Activated gamma-delta T cell treated with Interleukin-2 at 50 U/mL for 16 hours (primary cell): ENCODE measurements around the gene KDM2B.
A peak's percentile ranks its signal among the peaks of the same experiment; 100 is the strongest.

Experiments used
- DNase-seq: peaks from one replicate; pipeline ENCODE4 v3.0.0-alpha.2; 2020

The KDM2B gene

DNA sequence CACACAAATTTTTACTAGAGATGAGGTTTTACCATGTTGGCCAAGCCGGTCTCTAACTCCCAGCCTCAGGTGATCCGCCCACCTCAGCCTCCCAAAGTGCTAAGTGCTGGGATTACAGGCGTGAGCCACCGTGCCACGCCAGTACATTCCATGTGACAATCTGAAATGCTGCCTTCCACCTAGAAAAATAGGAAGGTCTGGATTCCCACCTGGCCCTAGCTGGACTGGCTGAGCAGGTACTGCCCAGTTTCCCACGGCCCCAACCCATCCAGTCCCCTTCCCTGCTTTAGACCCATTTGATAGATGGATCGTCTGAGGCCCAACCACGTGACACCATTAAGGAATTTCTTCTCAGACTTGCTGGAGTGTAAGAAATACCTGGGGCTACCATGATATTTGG, 55.4 kb downstream of the KDM2B start:
- DNase-seq, result no peak

DNA sequence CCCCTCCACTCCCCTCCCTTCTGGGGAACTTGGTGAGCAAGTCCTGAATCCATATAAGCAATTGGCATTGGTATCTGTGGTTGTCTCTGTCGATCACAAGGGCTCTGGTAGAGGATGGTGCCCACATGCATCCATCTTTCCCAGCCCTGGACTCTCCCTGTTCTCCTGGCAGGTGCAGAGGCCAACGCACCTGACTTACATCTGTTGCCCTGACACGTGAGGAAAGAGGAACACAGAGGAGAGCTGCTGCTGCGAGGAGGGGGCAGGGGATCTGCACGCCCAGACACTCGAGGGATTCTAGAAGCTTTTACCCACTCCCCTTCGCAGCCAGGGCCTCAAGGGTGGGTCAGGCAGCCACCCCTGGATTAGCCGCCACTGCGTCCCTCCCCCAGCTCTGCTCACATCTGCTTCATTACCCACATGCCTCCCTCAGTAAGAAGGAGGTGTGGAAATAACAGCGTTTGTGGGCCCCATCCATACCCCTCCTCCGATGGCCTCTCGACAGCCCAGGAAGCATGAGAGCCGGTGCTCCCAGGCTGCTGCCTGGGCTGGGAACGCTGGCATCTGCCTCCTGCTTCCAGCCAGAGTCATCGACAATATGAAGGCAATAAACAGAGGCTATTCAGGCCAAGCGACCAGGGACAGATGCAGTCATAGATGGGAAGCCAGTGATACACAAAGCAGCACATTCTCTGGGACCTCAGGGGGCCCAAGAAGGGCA, 56.5 kb downstream of the KDM2B start:
- DNase-seq, result no peak

DNA sequence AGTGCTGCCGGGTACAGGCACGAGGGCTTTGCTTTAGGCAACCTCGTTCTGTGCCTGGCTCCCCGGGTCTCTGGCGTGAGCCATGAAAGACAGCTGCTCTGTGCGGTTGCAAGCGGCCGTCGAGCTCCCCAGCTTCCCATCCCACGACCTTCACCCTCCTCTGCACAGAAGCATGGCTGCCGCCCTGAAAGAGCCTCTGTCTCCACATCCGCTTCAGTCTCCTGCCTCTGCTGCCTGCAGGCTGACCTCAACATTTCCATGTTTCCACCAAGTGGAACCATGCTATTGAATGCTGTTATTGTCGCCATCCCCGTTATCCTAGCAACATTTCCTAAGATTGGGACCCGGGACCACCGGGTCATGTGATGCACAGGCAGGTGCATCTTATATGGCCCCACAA, 57.1 kb downstream of the KDM2B start:
- DNase-seq, result no peak

DNA sequence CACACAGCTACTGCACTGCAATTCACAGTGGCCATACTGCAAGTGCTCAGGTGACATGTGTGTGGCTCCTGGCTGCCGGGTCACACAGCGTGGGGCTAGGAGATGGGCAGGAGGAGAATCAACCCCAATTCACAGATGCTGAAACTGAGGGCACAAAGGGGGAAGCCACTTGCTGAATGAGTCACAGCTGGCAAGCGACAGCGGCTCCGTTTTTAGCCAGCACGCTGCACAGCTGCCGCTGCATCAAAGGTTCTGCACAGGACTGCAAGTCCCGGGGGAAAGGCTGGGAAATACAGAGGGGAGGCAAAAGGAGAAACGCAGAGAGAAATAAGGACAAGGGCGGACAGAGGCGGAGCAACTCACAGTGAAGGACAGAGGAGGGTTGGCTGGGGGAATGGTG, 57.9 kb downstream of the KDM2B start:
- no peak for DNase-seq

DNA sequence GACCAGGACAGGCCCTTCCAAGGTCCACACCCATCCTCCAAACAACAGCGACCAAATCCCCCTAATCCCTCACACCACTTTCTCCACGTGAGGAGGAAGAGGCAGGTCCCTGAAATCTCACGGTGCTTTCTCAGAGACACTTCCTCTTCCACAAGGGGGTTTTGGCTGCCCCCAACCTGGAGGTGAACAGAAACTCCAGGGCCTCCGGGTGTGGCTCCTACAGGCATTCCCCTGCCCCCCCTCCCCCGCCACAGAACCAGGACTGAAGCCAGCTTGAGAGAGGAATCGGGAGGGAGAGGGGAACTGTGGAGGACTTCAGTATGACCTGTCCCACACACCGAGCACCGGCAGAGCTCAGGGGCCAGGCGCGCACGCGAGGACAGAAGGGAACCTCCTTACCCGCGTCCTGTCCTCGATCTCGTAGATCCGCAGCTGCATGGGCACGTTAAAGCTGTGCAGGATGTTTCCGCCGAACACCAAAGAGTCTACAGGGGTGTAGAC, 60.2 kb downstream of the KDM2B start:
- no peak for DNase-seq

DNA sequence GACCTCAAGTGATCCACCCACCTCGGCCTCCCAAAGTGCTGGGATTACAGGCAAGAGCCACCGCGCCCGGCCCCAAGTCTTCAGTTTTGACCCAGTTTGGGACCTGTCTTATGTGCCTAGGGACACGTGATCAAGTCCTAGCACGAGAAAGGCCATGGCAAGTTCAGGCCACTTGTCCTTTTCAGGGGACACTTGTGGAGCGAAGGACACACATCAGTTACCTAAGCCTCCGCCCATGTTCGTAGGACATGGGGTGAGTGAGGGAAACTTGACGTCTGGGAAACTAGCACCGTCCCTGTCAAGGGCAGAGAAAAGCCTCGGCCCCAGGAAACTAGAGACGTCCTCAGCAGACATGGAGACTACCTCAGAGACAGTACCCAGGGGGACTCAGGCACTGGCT, 60.7 kb downstream of the KDM2B start:
- DNase-seq, result no peak

DNA sequence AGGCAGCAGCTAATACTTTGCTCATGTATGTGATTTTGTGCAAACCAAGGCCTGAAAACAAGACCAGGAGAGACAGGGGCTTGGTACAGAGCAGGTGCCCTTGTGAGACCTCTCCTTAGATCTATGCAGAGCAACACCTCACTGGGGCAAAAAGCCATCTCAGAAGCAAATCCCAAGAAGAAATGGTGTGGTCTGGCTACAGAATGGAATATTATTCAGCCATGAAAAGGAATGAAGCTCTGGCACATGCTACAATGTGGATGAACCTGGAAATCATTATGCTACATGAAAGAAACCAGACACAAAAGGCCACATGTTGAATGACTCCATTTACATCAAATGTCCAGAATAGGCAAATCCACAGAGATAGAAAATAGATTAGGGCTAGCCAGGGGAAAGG, 61.6 kb downstream of the KDM2B start:
- DNase-seq, result no peak

DNA sequence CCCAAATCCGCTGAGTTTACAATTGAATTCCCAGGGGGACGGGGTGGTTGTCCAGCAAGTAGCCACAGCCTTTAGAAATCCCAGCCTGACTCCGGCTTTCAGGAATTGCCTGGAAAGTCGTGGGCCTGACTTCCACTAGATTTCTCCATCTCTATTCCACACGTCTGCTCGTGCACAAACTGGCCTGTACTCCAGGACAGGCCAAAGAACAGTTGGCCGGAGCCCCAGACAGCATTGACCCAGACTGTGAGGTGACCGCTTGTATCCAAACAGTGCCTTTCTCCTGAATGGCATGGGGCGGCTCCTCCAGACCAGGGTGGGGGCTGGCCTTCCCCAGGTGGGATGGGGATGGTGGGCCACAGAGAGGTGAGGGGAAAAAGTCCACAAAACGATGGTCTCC, 62.2 kb downstream of the KDM2B start:
- no peak for DNase-seq

DNA sequence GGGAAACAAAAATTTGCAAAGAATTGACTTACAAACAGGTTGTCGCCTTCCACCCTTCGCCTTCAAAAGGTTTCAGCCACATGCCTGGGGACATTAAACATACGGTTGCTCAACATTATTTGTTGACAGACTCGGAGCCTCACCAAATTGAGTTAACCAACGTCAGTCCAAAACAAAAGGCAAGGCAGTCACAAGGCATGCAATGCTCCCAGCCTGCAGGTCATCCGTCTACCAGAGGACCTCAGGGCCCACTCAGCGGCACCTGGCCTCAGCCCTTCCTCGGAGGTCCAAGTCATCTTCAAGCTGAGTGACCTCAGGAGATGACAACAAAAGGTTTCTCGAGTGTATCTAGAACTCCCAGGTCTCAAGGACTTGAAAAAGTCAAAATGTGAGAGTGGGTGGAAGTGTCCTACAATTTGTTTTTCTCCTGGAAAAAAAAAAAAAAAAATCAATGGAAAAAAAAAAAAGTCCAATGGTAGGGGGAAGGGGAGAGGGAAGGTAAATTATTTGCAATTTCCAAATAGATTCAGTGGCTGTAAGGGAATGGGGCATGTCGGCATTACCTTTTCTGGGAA, 64.3 kb downstream of the KDM2B start:
- DNase-seq, result no peak

DNA sequence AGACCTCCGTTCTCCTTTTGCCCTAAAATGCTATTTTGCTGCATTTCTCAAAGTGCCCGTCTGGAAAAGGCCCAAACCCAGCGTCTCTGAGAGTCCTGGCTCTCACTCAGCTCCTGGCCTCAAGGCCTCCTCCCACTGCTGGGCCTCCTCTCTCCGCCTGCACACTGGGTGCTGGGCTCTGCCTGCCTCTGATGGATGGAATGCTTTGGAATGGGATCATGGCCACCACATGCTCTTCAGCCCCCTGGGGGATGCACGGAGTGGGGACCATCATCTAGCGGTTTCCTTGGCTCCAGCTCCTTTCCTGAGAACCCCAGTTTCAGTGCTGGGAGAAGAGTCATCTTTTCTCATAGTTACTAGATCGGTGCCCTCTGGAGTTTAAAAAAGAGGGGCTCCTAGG, 65.2 kb downstream of the KDM2B start:
- DNase-seq, result no peak

DNA sequence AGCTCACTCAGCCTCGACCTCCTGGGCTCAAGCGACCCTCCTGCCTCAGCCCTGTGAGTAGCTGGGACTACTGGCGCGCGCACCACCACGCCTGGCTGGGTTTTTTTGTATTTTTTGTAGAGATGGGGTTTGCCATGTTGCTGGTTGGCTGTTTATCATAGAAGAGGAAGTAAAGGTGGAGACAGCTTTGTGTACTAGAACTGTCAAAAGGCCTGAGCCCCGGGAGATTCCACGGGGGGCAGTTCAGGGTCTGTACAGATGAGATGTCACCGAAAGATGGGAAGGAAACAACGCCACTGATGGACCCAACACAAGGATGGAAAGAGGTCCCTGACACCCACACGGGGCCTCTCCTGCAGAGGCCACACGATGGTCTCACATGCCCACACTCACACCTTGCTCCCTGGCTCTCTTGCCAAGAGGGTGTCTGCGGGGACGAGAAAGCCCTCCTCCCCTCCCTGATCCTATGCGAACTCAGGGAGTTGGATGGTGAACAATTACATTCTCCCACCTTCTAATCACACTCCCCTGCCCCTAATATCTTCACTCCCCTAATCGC, 66.6 kb downstream of the KDM2B start:
- DNase-seq, result no peak

DNA sequence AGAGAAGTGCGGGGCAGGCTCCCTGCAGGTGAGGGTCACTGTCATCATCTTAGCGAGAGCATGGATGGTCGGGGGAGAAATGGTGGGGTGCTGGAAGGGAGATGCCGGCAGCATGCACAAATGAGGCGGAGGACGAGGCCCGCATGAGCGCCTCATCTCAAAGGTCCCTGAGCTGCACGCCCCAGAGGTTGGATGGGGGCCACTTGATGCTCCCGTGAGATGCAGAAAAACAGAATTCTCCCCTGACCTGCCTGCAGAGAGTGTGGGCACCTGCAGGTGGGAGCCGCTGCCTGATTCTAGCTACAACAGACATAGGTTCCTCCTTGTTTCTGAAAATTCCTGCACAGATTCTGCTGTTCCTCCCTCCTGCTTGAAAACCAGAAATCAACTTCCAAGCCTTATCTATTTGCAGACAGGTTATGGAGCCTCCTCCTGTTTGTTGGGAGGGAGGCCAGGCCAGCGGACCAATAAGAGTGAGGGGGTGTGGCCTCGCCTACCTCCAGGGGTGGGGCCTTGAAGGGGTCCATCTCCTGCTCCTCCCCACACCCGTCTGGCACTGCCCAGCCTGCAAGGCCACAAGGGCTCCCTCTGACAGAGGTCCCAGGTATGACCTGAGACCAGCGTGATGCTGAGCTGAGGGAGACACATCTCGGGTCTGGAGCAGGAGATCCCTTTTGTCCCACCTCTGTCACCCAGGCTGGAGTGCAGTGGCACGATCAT, 67.2 kb downstream of the KDM2B start:
- DNase-seq, result no peak

DNA sequence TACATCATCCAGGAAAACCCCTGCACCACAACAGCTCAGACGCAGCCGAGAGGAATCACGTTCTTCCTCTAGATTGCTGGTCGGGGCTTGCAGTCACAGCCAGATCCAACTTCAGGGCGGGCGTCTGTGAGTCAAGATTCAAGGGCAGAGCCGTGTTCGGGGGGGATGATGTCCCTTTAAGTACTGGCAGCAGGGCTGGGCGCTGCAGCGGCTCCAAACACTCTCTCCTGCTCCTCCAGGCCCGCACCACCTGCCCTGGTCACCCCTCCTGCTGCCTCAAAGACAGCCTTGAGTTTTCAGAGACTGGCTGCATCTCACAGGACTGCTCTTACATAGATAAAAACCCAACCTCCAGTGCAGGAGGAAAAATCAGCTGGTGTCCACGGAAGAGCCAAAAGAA, 68.3 kb downstream of the KDM2B start:
- DNase-seq, result no peak

DNA sequence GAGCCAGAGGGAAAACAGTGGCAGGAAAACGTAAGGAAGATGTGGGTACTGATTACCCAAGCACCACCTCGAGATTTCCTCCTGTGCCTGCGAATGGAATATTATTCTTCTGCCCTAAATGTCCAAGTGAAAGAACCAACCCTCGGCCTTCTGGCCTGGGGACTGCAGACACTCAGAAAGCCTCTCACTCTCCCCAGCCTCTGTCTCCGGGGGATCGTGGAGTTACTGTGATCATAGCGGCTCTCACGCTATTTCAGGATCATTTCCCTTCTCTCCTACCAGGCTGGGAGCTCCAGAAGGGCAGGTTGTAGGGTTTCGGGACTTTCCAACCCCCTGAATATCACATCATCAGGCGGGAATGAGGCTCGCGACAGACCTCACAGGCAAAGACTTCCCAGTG, 68.9 kb downstream of the KDM2B start:
- no peak for DNase-seq

DNA sequence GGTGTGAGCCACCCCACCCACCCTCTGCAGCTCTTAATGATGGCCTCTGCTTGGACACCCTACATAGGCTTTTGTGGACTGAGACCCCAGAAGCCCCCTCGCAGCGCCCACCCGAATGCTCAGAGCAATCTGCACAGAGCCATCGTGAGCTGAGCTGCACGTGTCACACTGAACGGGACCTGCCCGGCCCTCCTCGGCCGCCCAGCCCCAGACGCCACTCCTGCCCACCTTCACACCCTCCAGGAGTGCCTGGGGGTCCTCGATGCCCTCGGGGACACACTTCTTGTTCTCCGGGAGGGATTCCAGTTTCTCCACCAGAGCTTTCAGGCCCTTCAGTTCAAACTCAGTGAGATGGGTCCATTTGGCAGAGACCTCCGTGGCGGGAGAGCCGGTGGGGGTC, 71.5 kb downstream of the KDM2B start:
- DNase-seq, result no peak

DNA sequence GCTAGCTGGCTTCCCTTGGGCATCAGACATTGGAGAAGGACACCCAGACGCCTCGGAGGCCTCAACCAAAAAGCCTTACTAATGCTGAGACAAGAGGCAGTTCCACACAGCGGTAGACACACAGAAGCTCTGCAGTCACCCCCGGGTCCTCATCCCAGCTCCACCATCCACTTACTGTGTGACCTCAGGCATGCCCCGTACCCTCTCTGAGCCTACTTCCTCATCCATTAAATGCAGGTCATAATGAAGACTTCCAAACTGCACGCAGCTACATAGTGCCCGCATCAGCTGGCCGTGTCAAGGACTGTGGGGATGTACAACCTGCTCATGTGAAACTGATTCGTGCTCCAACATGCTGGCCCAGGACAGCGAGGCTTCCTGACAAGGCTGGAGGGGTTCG, 72.3 kb downstream of the KDM2B start:
- no peak for DNase-seq

DNA sequence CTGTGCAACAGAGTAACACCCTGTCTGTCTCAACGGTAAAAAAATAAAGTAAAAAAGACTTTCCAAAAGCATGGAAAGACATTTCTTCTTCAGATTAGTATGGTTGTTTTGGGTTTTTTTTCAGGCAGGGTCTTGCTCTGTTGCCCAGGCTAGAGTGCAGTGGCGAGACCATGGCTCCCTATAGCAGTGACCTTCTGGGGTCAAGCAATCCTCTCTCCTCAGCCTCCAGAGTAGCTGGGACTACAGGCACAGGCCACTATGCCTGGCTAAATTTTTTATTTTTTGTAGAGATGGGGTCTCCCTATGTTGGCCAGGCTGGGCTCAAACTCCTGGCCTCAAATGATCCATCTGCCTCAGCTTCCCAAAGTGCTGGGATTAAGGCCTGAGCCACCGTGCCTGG, 72.8 kb downstream of the KDM2B start:
- DNase-seq, result no peak

DNA sequence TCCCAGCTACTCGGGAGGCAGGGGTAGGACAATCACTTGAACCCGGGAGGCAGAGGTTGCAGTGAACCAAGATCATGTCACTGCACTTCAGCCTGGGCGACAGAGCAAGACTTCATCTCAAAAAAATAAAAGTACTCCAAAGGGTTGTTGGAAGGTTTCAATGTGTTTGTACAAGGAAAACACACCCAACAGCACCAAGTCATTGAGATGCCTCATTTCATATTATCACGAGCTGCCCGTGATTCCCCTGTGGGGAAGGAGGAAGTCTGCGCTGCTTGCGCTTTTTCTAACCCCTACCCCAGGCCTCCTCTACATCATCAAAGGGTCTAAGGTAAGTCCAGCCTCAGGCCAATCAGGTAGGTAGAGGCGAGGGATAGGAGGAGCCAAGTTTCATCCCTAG, 73.6 kb downstream of the KDM2B start:
- no peak for DNase-seq

DNA sequence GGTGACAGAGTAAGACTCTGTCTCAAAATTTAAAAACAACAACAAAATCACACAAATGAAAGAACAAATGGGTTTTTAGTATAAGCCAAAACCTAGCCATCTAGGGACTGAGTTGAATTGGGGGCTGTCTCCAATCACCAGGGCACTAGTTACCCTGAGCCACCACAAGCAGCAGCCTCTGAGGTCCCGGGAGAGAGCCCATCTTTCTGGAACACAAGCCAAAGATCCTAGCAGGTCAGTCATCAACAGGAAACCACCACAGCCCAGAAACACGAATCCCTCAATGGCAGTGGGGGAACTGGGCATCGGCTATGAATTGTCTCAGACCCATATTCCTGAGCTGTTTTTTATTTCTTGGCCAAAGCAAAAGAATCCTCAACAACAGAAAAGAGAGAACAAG, 75.3 kb downstream of the KDM2B start:
- no peak for DNase-seq

DNA sequence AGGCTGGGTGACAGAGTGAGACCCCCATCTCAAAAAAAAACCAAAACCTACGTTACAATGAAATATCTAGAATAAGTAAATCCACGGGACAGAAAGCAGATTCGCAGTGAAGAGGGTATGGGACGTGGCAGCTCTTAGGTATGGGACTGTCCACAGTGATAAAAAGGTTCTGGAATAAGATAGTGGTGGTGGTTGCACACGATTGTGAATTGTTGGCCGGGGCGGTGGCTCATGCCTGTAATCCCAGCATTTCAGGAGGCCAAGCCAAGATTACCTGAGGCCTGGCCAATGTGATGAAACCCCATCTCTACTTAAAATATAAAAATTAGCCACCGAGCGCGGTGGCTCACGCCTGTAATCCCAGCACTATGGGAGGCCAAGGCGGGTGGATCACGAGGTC, 76.3 kb downstream of the KDM2B start:
- DNase-seq, result no peak

DNA sequence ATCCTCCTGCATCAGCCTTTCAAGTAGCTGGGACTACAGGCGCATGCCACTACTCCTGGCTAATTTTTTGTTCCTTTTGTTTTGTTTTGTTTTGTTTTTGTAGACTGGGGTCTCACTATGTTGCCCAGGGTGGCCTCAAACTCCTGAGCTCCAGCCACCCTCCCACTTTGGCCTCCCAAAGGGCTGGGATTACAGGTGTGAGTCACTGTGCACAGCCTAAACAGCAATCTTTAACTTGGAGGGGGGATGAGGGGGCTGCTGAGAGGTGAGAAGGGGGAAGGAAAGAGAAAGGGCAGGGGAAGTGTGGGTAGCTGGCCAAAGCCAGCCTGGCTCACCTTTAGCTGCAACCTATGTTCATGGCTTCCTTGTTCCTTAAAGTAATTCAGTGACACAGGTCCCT, 77.4 kb downstream of the KDM2B start:
- DNase-seq, result no peak

DNA sequence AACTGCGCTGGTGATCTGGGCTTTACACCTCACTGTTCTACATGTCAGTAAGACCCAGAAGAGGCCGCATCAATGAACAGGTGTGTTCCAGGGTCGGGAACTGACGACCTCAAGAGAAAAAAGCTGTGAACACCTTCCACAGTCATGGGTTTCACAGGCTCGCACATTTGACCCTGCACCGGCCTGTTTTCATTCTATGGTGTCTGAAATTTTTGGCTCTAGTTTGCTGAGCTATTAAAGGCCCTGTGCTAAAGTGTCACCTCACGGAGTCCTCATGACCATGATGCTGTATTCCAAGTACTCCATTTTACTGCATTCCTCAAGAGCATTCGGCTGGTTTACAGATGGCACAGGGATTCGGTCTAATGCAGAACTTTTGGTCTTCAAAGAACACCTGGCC, 78.9 kb downstream of the KDM2B start:
- no peak for DNase-seq

DNA sequence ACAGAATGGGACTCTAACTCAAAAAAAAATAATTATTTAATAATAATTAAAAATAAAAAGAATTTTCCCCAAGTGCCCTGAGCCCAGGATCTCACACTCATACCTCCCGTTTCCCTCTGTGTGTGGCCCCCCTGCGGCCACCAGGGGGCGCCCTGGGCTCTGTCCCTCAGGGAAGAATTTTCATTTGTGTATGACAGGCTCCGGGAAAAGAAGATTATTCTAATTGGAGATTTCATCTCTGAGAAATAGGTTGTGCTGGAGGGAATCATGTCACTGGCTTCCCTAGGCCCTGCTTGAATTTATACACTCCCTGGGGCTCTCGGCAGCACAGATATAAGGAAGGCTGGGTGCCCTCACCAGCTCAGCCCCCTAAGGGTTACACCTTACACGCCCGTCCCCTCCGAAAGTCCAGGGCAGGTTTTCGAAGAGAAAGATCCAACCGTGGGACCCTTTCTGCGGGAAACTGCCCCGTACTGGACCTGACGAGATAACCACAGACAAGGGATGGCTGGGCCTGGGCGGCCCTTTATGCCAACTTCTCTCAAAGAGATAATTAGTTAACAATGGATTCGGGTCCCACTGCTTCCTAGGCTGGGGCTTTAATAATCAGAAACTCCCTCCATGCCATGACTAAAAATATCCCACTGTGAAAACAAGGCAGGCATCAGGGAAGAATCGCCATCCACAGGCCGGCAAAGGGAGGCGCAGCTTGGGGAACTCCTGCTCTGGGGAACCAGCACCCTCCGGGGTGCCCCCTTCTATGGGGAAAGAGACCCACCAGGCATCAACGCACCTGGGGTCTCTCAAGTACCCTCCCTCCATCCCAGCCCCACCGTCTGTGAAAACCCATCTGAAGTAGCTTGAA, 80.7 kb downstream of the KDM2B start:
- DNase-seq, result peak; percentile 75
